Measurements from ENCODE around the gene SLC6A12.
"Not testable (repeated sequence)": the region's sequence is repeated elsewhere in the genome, so short reads cannot be mapped to it uniquely, and the experiment has no call there.

Gene SLC6A12

GRCh38 chr12:214003-214741 is at the start of gene SLC6A12:
Gene SLC6A12, minus strand, starts transcription at chr12:214157. Its CDS starts 4,171 bp downstream, at chr12:209986.
- DNase-seq = no peak

GRCh38 chr12:263574-263973 is 49.6 kb upstream of the SLC6A12 start:
- no peak for DNase-seq

GRCh38 chr12:262817-263216 is 48.9 kb upstream of the SLC6A12 start, which contains the start of gene SLC6A13:
Gene SLC6A13, minus strand, starts transcription at chr12:262836. Its CDS starts 2,784 bp downstream, at chr12:260052.
- no peak for DNase-seq

GRCh38 chr12:262113-262512 is 48.2 kb upstream of the SLC6A12 start:
- DNase-seq = no peak

GRCh38 chr12:257521-258321 is 43.8 kb upstream of the SLC6A12 start:
- no peak for DNase-seq

- no peak for DNase-seq
Measured at GRCh38 chr12:256958-257357, 43.0 kb upstream of the SLC6A12 start.

- DNase-seq = no peak
Measured at GRCh38 chr12:256225-256624, 42.3 kb upstream of the SLC6A12 start.

- DNase-seq = no peak
Measured at GRCh38 chr12:254912-255311, 41.0 kb upstream of the SLC6A12 start.

GRCh38 chr12:254039-254438 is 40.1 kb upstream of the SLC6A12 start:
- no peak for DNase-seq

GRCh38 chr12:253116-253831 is 39.3 kb upstream of the SLC6A12 start:
- no peak for DNase-seq

GRCh38 chr12:252636-253035 is 38.7 kb upstream of the SLC6A12 start:
- DNase-seq = no peak

GRCh38 chr12:247271-247670 is 33.3 kb upstream of the SLC6A12 start:
- DNase-seq = no peak

- no peak for DNase-seq
Measured at GRCh38 chr12:243381-243780, 29.4 kb upstream of the SLC6A12 start.

- DNase-seq = no peak
Measured at GRCh38 chr12:242496-242895, 28.5 kb upstream of the SLC6A12 start.

- no peak for DNase-seq
Measured at GRCh38 chr12:241266-241665, 27.3 kb upstream of the SLC6A12 start.

GRCh38 chr12:240566-240965 is 26.6 kb upstream of the SLC6A12 start:
- no peak for DNase-seq

- no peak for DNase-seq
Measured at GRCh38 chr12:238736-239398, 24.9 kb upstream of the SLC6A12 start.

- DNase-seq = no peak
Measured at GRCh38 chr12:238116-238515, 24.2 kb upstream of the SLC6A12 start.

GRCh38 chr12:237026-237815 is 23.3 kb upstream of the SLC6A12 start:
- DNase-seq = no peak

- no peak for DNase-seq
Measured at GRCh38 chr12:236445-236844, 22.5 kb upstream of the SLC6A12 start.

GRCh38 chr12:235967-236366 is 22.0 kb upstream of the SLC6A12 start:
- DNase-seq = not testable (repeated sequence)

GRCh38 chr12:234891-235415 is 21.0 kb upstream of the SLC6A12 start:
- no peak for DNase-seq

All from stimulated activated naive CD4-positive, alpha-beta T cell treated with Interleukin-2 at 50 U/mL for 16 hours (primary cell).